CD4-positive, CD25-positive, alpha-beta regulatory T cell (primary cell): ENCODE data around the gene BTNL9. TPM values are rescaled to one million over a fixed set of nuclear protein-coding genes. Genes with fewer than 3 reads are reported as not detected.

ENCODE experiments used
- ATAC-seq, 2 donors: fragments of 150-1000 bp; cut with Tn5 transposase; one replicate each; pipeline ENCODE4 v1.10.0; 2021; ENCODE audit warnings: low read depth in 2 of 2, moderate number of reproducible peaks in 2 of 2, moderate library complexity in 1 of 2
- DNase-seq, 3 donors: peaks; one replicate each; pipeline versions ENCODE4 v3.0.0 to v3.0.0-alpha.2; 2012 to 2022; ENCODE audit warnings: mixed read lengths in 1 of 3
- H3K27ac ChIP-seq: one replicate; pipeline ENCODE4 v1.7.0; 2013; ENCODE audit warnings: mild to moderate bottlenecking, low read length; ENCODE audit not compliant: insufficient read depth, poor library complexity, severe bottlenecking
- H3K27me3 ChIP-seq: one replicate; pipeline ENCODE4 v1.7.0; 2013; ENCODE audit warnings: low read length; ENCODE audit not compliant: control insufficient read depth, insufficient read depth
- H3K36me3 ChIP-seq: one replicate; pipeline ENCODE4 v1.7.0; 2013; ENCODE audit warnings: mild to moderate bottlenecking, low read length, moderate library complexity; ENCODE audit not compliant: control insufficient read depth, insufficient read depth
- H3K4me1 ChIP-seq: 2 replicates; pipeline ENCODE4 v1.7.0; 2013; ENCODE audit warnings: mild to moderate bottlenecking, low read length; ENCODE audit not compliant: insufficient read depth, control insufficient read depth, poor library complexity, severe bottlenecking
- H3K4me3 ChIP-seq: one replicate; pipeline ENCODE4 v1.7.0; 2013; ENCODE audit warnings: low read depth, mild to moderate bottlenecking, low read length, moderate library complexity
- H3K9me3 ChIP-seq, 2 experiments: 1 replicate in 1 of 2; 2 replicates in 1 of 2; pipeline ENCODE4 v1.7.0; 2013; ENCODE audit warnings: low read length in 2 of 2, mild to moderate bottlenecking in 1 of 2, moderate library complexity in 1 of 2; ENCODE audit not compliant: control insufficient read depth in 2 of 2
- H3K27ac Mint-ChIP-seq, 3 donors: one replicate each; pipeline ENCODE4 v1.8.0; 2020 to 2022; ENCODE audit warnings: mild to moderate bottlenecking in 3 of 3, mixed read lengths in 3 of 3, moderate library complexity in 2 of 3
- H3K27me3 Mint-ChIP-seq: one replicate; pipeline ENCODE4 v1.8.0; 2022; ENCODE audit warnings: mild to moderate bottlenecking, mixed read lengths
- H3K36me3 Mint-ChIP-seq: one replicate; pipeline ENCODE4 v1.8.0; 2020; ENCODE audit warnings: mixed read lengths
- H3K4me1 Mint-ChIP-seq, 4 donors: one replicate each; pipeline ENCODE4 v1.8.0; 2020 to 2022; ENCODE audit warnings: mixed read lengths in 4 of 4, mild to moderate bottlenecking in 1 of 4
- H3K4me3 Mint-ChIP-seq, 4 donors: one replicate each; pipeline ENCODE4 v1.8.0; 2020 to 2022; ENCODE audit warnings: mild to moderate bottlenecking in 4 of 4, mixed read lengths in 4 of 4, moderate library complexity in 3 of 4
- H3K9me3 Mint-ChIP-seq, 7 donors: one replicate each; pipeline ENCODE4 v1.8.0; 2020 to 2022; ENCODE audit warnings: mixed read lengths in 7 of 7, mild to moderate bottlenecking in 3 of 7, moderate library complexity in 2 of 7
- polyA plus RNA-seq, 4 donors: library from polyadenylated mRNA; unstranded; fragments of 300-500 nt; fragmentation: Illumina TruSeq; gene quantifications; one replicate each; pipeline ENCODE4 v1.2.3, GENCODE V29; 2021
- total RNA-seq: library from RNA; stranded (reverse); gene quantifications from one replicate; pipeline ENCODE4 v1.2.3, GENCODE V29; 2022

The BTNL9 gene
- total and polyA plus RNA-seq, 5 donors from 2014 or later = not detected

DNA sequence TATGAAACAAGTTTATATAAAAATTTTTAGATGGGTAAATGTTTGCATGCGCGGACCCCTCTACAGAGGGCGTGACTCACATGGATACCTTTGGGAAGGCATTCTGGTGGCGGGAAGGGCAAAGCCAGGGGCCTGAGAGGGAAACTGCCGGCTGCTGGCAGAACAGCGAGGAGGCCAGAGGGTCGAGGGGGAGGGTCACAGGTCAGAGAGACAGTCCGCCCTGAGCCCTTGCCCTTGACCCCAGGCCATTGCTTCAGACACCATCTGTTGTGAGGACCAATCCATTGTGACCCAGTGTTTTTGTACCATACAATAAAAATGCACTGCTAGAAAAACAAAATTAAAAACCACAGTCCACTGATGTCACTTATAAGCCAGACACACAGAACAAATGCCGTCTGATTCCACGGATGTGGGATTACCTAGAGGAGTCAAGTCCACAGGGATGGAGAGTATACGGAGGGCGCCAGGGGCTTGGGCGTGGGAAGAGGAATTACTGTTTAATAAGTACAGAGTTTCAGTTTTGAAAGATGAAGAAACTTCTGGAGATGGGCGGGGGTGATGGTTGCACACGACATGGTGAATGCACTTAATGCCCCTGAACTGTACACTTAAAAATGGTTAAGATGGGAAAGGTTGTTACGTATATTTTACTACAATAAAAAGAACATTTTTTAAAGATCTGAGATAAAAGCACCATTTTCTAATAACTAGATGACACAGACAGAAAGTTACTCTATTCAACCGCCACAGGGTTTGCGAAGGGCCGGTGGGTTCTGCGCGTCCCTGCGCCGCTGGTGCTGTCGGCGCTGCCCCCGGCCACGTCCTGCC, 12.0 kb downstream of the BTNL9 start:
- peaks cover 71% of the 10 kb centered on the region for H3K27me3 Mint-ChIP-seq
- Histone ChIP-seq H3K27me3 (peaks cover 56% of the 10 kb centered on the region), H3K9me3 (no peaks in the 10 kb centered on the region), H3K4me3 (no peak overlapping the region), H3K36me3 (no peaks in the 10 kb centered on the region), H3K4me1 (peaks cover 12% of the 10 kb centered on the region), H3K27ac (no peak overlapping the region)
- ATAC-seq = no peak
- H3K9me3 Mint-ChIP-seq = peaks cover 0 to 6% (median 0%) of the 10 kb centered on the region in 7 donors
- peaks cover 0 to 21% (median 10%) of the 10 kb centered on the region in 4 donors for H3K4me1 Mint-ChIP-seq
- DNase-seq = no peak
- peak overlapping the region in 1 of 3 donors; percentile 21 for H3K27ac Mint-ChIP-seq
- peak overlapping the region; percentile 75 to 85 (median 76) for H3K4me3 Mint-ChIP-seq
- H3K36me3 Mint-ChIP-seq = no peaks in the 10 kb centered on the region

DNA sequence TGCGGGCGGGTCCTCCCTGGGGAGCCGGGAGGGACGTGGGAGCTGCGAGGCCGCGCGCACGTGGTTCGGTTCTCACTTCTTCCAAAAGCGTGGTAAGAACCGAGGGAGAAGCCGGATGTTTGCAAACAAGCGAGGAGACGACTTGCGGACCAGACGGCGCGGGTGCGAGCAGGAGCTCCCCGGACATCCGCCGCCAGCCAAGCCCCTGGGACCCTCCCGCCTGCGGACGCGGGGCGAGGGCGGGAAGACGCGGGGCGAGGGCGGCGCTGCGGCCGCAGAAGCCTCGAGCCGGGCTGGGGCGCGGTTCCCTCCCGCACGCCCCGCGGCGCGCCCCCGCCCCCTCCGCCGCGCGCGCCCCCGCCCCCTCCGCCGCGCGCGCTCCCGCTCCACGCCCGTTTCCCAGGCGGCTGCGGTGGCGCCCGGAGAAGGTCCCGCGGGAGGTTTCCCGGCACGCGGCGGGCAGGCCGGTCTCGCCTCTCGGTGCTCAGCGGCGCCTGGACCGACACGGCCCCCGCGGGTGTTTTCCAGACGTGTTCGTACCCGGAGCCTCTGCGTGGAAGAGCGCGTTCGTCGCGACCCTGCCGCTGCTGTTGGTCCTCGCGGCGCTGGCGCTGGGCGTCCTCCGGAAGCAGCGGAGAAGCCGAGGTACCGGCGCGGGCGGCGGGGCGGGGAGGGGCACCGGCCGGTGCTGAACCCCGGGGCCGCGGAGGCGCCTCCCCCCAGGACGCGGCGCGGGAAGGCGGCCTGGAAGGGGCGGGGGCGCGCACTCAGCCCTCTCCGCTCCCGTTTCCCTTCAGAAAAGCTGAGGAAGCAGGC, 12.8 kb downstream of the BTNL9 start:
- no peaks in the 10 kb centered on the region for H3K9me3 ChIP-seq
- no peak overlapping the region for H3K27ac Mint-ChIP-seq
- H3K36me3 Mint-ChIP-seq = no peaks in the 10 kb centered on the region
- H3K27ac ChIP-seq = no peak overlapping the region
- DNase-seq = peak in 1 of 3 donors; percentile 37
- H3K36me3 ChIP-seq = no peaks in the 10 kb centered on the region
- H3K27me3 Mint-ChIP-seq = peaks cover 76% of the 10 kb centered on the region
- H3K4me3 ChIP-seq = no peak overlapping the region
- H3K27me3 ChIP-seq = peaks cover 58% of the 10 kb centered on the region
- peaks cover 12% of the 10 kb centered on the region for H3K4me1 ChIP-seq
- H3K4me1 Mint-ChIP-seq = peaks cover 0 to 21% (median 10%) of the 10 kb centered on the region in 4 donors
- ATAC-seq = no peak
- H3K9me3 Mint-ChIP-seq = peaks cover 0 to 6% (median 0%) of the 10 kb centered on the region in 7 donors
- peak overlapping the region; percentile 75 to 85 (median 78) for H3K4me3 Mint-ChIP-seq

DNA sequence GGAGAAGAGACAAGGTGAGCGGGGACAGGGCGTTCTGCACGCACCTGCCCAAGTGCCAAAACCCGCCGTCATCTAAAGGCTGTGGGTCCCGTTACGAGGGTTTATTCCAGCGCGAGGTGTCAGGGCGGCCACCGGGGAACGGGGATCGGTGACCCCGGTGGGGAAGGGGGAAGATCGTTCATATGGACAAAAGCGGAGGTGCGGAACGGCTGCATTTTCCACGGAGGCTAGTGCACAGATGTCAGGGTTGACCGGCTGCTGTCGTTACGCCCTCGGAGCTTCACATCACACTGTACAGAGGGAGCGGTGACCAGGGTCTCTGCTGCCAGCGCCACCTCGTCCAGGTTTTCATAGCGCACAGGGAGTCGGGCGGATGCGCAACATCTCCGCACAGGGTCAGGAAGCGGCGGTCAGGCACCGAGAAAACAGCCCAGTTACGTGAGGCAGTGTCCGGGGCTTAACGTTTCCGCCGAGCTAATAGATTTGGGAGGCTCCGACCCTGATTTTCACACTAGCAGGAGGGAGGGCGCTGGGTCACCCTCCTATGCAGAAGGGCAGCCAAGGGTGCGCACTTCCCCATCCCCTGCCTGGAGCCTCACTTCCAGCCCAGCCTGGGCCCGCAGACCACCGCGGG, 13.5 kb downstream of the BTNL9 start:
- DNase-seq = peak in 1 of 3 donors; percentile 6
- peak overlapping the region in 1 of 3 donors; percentile 26 for H3K27ac Mint-ChIP-seq

DNA sequence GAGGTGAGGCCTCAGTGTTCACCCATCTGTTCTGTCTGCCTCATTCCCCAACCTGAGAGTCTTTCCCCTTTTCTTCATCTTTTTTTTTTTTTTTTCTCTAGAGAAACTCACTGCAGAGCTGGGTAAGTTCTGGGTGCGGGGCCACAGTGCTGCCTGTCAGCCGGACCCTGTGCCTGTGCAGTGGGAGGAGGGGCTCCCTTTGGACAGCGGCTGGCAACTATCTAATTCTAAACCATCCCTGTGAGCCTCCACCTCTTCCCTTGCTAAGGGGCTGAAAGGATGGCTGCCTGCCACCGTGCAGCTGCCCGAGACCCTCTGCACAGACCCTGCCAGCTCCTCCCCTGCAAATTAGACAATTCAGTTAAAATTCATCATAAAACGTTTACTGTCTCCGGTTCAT, 14.1 kb downstream of the BTNL9 start:
- no peak overlapping the region for H3K27ac ChIP-seq
- no peak for DNase-seq

More for the DNA sequence above, 13.5 kb downstream of the BTNL9 start:
- Histone ChIP-seq H3K9me3 (no peaks in the 10 kb centered on the region), H3K4me3 (peak overlapping the region; percentile 10), H3K4me1 (peaks cover 12% of the 10 kb centered on the region), H3K27ac (no peak overlapping the region), H3K27me3 (peaks cover 62% of the 10 kb centered on the region), H3K36me3 (no peaks in the 10 kb centered on the region)
- ATAC-seq = no peak
- peaks cover 78% of the 10 kb centered on the region for H3K27me3 Mint-ChIP-seq
- no peaks in the 10 kb centered on the region for H3K36me3 Mint-ChIP-seq
- H3K9me3 Mint-ChIP-seq = peaks cover 0 to 4% (median 0%) of the 10 kb centered on the region in 7 donors
- H3K4me3 Mint-ChIP-seq = peak overlapping the region; percentile 17 to 81 (median 66)
- H3K4me1 Mint-ChIP-seq = peaks cover 0 to 24% (median 10%) of the 10 kb centered on the region in 4 donors

DNA sequence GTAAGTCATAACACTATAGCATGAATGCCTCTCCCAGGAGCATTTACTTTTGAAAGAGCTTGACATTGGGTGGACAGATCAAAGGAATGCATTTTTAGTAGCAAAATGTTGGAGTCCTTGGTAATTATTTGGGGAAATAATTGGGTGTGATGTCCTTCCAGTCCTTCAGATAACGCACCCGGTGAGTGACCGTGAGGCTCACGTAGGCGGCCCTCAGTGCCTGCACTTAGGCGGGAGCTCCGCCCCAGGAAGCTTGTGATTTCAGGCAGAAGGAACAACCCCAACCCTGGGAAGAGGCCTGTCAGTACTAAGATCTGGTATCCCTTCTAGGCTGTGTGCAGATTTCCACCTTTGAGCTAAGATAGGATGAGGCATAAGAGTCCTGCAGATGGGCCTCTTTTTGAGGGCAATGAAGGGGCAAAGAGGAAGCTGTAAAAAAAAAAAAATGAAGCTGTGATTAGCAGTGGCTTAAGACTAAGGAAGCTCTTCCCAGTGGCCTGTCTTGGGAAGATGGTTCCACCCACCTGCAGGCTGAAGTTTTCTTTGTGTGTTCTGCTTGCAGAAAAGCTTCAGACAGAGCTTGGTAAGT, 14.9 kb downstream of the BTNL9 start:
- Mint-ChIP-seq H3K36me3 (no peaks in the 10 kb centered on the region), H3K4me1 (peaks cover 0 to 28% (median 10%) of the 10 kb centered on the region in 4 donors), H3K27ac (peak overlapping the region in 1 of 3 donors; percentile 26), H3K27me3 (peaks cover 82% of the 10 kb centered on the region), H3K9me3 (peaks cover 0 to 4% (median 0%) of the 10 kb centered on the region in 7 donors), H3K4me3 (peak overlapping the region in 3 of 4 donors; percentile 4 to 78 (median 55))
- ATAC-seq (no peak), DNase-seq (no peak)
- Histone ChIP-seq H3K36me3 (no peaks in the 10 kb centered on the region), H3K27me3 (peaks cover 53% of the 10 kb centered on the region), H3K4me3 (no peak overlapping the region), H3K9me3 (no peaks in the 10 kb centered on the region), H3K27ac (no peak overlapping the region), H3K4me1 (peaks cover 12% of the 10 kb centered on the region)

More for the DNA sequence above, 14.1 kb downstream of the BTNL9 start:
- Mint-ChIP-seq H3K9me3 (peaks cover 0 to 4% (median 0%) of the 10 kb centered on the region in 7 donors), H3K4me3 (peak overlapping the region; percentile 4 to 78 (median 62)), H3K4me1 (peaks cover 0 to 28% (median 10%) of the 10 kb centered on the region in 4 donors), H3K27me3 (peaks cover 82% of the 10 kb centered on the region), H3K27ac (no peak overlapping the region), H3K36me3 (no peaks in the 10 kb centered on the region)
- ATAC-seq = no peak
- H3K27me3 ChIP-seq = peaks cover 59% of the 10 kb centered on the region
- no peaks in the 10 kb centered on the region for H3K9me3 ChIP-seq
- H3K4me3 ChIP-seq = no peak overlapping the region
- peaks cover 12% of the 10 kb centered on the region for H3K4me1 ChIP-seq
- no peaks in the 10 kb centered on the region for H3K36me3 ChIP-seq

DNA sequence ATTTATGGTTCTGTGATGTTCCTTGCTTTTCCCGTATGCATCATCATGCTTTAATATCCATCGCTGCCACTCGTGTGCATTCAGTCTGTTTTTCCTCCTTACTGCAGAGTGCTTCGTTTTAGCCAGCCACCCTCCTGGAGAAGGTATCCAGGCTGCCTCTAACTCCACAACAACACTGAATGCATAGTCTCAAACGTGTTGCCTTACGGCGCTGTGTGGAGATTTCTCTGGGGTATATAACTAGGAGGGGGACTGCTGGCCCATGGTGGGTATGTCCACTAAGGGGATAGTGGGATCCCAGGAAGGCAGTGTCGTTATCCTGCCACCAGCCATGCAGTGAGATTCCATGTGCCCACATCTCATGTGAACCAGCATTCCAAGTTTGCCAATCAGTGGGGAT, 16.4 kb downstream of the BTNL9 start:
- peak overlapping the region in 1 of 4 donors; percentile 51 for H3K4me3 Mint-ChIP-seq
- H3K4me3 ChIP-seq = no peak overlapping the region
- peaks cover 0 to 9% (median 0%) of the 10 kb centered on the region in 7 donors for H3K9me3 Mint-ChIP-seq
- no peak overlapping the region for H3K27ac ChIP-seq
- H3K27me3 Mint-ChIP-seq = peaks cover 86% of the 10 kb centered on the region
- H3K9me3 ChIP-seq = no peaks in the 10 kb centered on the region
- no peak overlapping the region for H3K27ac Mint-ChIP-seq
- ATAC-seq (no peak), DNase-seq (no peak)
- no peaks in the 10 kb centered on the region for H3K36me3 Mint-ChIP-seq
- peaks cover 12% of the 10 kb centered on the region for H3K4me1 ChIP-seq
- H3K36me3 ChIP-seq = no peaks in the 10 kb centered on the region
- H3K4me1 Mint-ChIP-seq = peaks cover 0 to 28% (median 10%) of the 10 kb centered on the region in 4 donors
- peaks cover 55% of the 10 kb centered on the region for H3K27me3 ChIP-seq

DNA sequence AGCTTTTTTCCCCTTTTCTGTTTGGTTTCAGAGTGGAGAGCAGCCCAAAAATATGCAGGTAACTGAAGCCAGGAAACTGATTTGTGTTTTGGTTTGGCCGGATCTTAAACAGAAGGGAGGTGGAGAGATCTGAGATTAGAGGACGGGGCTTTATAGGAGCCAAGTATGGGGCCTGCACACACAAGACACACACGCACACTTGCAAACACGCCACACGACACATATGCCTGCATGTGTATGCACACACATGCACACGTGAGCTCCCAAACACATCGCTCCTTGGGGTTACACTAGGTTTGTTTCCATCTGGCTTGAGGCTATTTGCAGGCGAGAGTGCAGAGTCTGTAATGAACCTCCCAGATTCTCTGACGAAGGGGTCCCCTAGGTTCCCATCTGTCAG, 18.3 kb downstream of the BTNL9 start:
- Histone ChIP-seq H3K27ac (no peak overlapping the region), H3K36me3 (no peaks in the 10 kb centered on the region), H3K27me3 (peaks cover 57% of the 10 kb centered on the region), H3K9me3 (no peaks in the 10 kb centered on the region), H3K4me1 (peaks cover 7% of the 10 kb centered on the region), H3K4me3 (no peak overlapping the region)
- Mint-ChIP-seq H3K4me3 (no peak overlapping the region), H3K4me1 (peaks cover 0 to 20% (median 4%) of the 10 kb centered on the region in 4 donors), H3K27me3 (peaks cover 95% of the 10 kb centered on the region), H3K9me3 (peaks cover 0 to 9% (median 0%) of the 10 kb centered on the region in 7 donors), H3K36me3 (no peaks in the 10 kb centered on the region), H3K27ac (no peak overlapping the region)
- DNase-seq (no peak), ATAC-seq (no peak)
